ENCODE data around the gene LCE1A. TPM values are rescaled to one million over a fixed set of nuclear protein-coding genes. Genes with fewer than 3 reads are reported as not detected.

The LCE1A gene
- polyA plus RNA-seq, 1 donor from 2014 or later: not detected

GRCh38 chr1:152836870-152837269 lies 9.6 kb downstream of the LCE1A start:
- H3K9ac ChIP-seq (ENCODE audit: low read length): no peak overlapping the region
- no peak overlapping the region for H3K27ac ChIP-seq (ENCODE audit: low read length)
- H3K9me3 ChIP-seq (ENCODE audit: low read length): peaks cover 3% of the 10 kb centered on the region
- H2AFZ ChIP-seq (ENCODE audit: low read depth, low read length): no peak overlapping the region
- H3K9me2 ChIP-seq (ENCODE audit: insufficient read depth, low read length): no peaks in the 10 kb centered on the region
- no peak overlapping the region for H3K4me2 ChIP-seq (ENCODE audit: low read length)
- H3K27me3 ChIP-seq (ENCODE audit: insufficient read depth, low read depth, low read length): no peaks in the 10 kb centered on the region
- H3F3A ChIP-seq (ENCODE audit: insufficient read depth, low read length, poor library complexity, severe bottlenecking): no peaks in the 10 kb centered on the region
- no peak overlapping the region for H3K4me3 ChIP-seq (ENCODE audit: low read length)
- H3K79me2 ChIP-seq (replicated peaks; ENCODE audit: insufficient read depth, low read length): no peaks in the 10 kb centered on the region
- TF ChIP-seq EZH2 (IDR thresholded peaks at IDR 0.05; ENCODE audit: borderline replicate concordance, insufficient read depth, low read length, poor library complexity, severe bottlenecking) (no peak), POLR2AphosphoS5 (IDR thresholded peaks at IDR 0.05) (no peak), EP300 (conservative IDR thresholded peaks at IDR 0.05; ENCODE audit: poor library complexity, severe bottlenecking) (no peak), MXI1 (conservative IDR thresholded peaks at IDR 0.05; ENCODE audit: poor library complexity, severe bottlenecking) (no peak)
- TF ChIP-seq, protein P1, sequence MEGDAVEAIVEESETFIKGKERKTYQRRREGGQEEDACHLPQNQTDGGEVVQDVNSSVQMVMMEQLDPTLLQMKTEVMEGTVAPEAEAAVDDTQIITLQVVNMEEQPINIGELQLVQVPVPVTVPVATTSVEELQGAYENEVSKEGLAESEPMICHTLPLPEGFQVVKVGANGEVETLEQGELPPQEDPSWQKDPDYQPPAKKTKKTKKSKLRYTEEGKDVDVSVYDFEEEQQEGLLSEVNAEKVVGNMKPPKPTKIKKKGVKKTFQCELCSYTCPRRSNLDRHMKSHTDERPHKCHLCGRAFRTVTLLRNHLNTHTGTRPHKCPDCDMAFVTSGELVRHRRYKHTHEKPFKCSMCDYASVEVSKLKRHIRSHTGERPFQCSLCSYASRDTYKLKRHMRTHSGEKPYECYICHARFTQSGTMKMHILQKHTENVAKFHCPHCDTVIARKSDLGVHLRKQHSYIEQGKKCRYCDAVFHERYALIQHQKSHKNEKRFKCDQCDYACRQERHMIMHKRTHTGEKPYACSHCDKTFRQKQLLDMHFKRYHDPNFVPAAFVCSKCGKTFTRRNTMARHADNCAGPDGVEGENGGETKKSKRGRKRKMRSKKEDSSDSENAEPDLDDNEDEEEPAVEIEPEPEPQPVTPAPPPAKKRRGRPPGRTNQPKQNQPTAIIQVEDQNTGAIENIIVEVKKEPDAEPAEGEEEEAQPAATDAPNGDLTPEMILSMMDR (IDR thresholded peaks at IDR 0.05; ENCODE audit: poor library complexity, severe bottlenecking): no peak
- no peaks in the 10 kb centered on the region for H3K36me3 ChIP-seq (ENCODE audit: insufficient read depth, low read length)
- no peaks in the 10 kb centered on the region for H4K20me1 ChIP-seq (ENCODE audit: insufficient read depth)

DNA sequence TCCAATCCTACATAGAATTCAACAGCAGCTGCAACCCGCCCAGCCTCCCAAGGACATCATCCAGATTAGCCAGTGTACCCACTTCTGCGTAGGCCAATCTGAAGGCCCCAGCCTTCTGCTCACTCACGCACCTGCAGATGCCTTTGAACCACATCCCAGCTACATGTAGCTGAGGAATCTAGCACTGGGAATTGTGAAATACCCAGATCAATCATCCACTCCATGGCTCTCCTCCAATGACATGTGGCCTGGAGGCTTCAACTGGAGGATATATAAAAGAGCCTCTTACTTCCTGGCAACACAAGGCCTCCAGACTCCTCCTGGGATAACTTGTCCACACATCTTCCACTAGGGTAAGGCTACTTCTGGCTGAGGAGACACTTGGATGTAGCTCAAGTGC lies 15.3 kb downstream of the LCE1A start, which contains the start of gene LCE6A:
Gene LCE6A, plus strand, starts transcription at position 301 of the 400 bp plus-strand sequence. CDS start 665 bp downstream, outside the sequence.
- no peak within 1 kb of the TSS for H3K4me3 ChIP-seq (ENCODE audit: low read length)
- no peak within 1 kb of the TSS for H3K4me2 ChIP-seq (ENCODE audit: low read length)
- H3K9me2 ChIP-seq (ENCODE audit: insufficient read depth, low read length): no peaks in the 10 kb centered on the region
- H3K27ac ChIP-seq (ENCODE audit: low read length): no peak within 1 kb of the TSS
- H3K9ac ChIP-seq (ENCODE audit: low read length): no peak within 1 kb of the TSS
- no peaks in the 10 kb centered on the region for H3K9me3 ChIP-seq (ENCODE audit: low read length)
- H3K36me3 ChIP-seq (ENCODE audit: insufficient read depth, low read length): no peaks in the 10 kb centered on the region
- no peaks in the 10 kb centered on the region for H3K79me2 ChIP-seq (replicated peaks; ENCODE audit: insufficient read depth, low read length)
- no peak within 1 kb of the TSS for H2AFZ ChIP-seq (ENCODE audit: low read depth, low read length)
- no peaks in the 10 kb centered on the region for H3F3A ChIP-seq (ENCODE audit: insufficient read depth, low read length, poor library complexity, severe bottlenecking)
- no peaks in the 10 kb centered on the region for H4K20me1 ChIP-seq (ENCODE audit: insufficient read depth)
- TF ChIP-seq, protein P1 (IDR thresholded peaks at IDR 0.05; ENCODE audit: poor library complexity, severe bottlenecking): no peak
- TF ChIP-seq SMC3 (conservative IDR thresholded peaks at IDR 0.05; ENCODE audit: poor library complexity) (no peak), MXI1 (conservative IDR thresholded peaks at IDR 0.05; ENCODE audit: poor library complexity, severe bottlenecking) (no peak)
- no peaks in the 10 kb centered on the region for H3K27me3 ChIP-seq (ENCODE audit: insufficient read depth, low read depth, low read length)

DNA sequence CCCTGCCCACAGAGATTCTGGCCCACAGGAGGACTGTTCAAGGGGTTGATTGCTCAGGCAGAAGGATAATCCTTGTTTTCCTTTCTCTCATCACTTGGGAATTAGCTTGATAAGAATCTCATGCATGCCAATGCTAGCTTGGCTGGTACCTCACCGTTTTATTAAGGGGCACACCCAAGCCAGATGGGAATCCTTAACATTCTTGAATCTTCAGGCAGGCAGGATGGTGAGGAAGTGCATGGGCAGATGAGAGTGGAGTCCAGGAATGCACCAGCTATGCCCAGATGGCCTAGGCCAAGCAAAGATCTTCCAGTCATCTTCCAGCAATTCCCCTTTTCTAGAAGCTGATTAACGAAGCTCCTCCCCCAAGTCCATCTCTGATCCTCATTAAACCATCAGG lies 28.4 kb downstream of the LCE1A start:
- TF ChIP-seq SMC3 (conservative IDR thresholded peaks at IDR 0.05; ENCODE audit: poor library complexity) (no peak), TAF1 (IDR thresholded peaks at IDR 0.05; ENCODE audit: low read depth) (no peak), EZH2 (IDR thresholded peaks at IDR 0.05; ENCODE audit: borderline replicate concordance, insufficient read depth, low read length, poor library complexity, severe bottlenecking) (no peak), RAD21 (conservative IDR thresholded peaks at IDR 0.05) (no peak), POLR2AphosphoS5 (IDR thresholded peaks at IDR 0.05) (no peak), EP300 (conservative IDR thresholded peaks at IDR 0.05; ENCODE audit: poor library complexity, severe bottlenecking) (no peak), MXI1 (conservative IDR thresholded peaks at IDR 0.05; ENCODE audit: poor library complexity, severe bottlenecking) (no peak)
- TF ChIP-seq, protein P1 (IDR thresholded peaks at IDR 0.05; ENCODE audit: poor library complexity, severe bottlenecking): no peak
- TF ChIP-seq, protein P2, sequence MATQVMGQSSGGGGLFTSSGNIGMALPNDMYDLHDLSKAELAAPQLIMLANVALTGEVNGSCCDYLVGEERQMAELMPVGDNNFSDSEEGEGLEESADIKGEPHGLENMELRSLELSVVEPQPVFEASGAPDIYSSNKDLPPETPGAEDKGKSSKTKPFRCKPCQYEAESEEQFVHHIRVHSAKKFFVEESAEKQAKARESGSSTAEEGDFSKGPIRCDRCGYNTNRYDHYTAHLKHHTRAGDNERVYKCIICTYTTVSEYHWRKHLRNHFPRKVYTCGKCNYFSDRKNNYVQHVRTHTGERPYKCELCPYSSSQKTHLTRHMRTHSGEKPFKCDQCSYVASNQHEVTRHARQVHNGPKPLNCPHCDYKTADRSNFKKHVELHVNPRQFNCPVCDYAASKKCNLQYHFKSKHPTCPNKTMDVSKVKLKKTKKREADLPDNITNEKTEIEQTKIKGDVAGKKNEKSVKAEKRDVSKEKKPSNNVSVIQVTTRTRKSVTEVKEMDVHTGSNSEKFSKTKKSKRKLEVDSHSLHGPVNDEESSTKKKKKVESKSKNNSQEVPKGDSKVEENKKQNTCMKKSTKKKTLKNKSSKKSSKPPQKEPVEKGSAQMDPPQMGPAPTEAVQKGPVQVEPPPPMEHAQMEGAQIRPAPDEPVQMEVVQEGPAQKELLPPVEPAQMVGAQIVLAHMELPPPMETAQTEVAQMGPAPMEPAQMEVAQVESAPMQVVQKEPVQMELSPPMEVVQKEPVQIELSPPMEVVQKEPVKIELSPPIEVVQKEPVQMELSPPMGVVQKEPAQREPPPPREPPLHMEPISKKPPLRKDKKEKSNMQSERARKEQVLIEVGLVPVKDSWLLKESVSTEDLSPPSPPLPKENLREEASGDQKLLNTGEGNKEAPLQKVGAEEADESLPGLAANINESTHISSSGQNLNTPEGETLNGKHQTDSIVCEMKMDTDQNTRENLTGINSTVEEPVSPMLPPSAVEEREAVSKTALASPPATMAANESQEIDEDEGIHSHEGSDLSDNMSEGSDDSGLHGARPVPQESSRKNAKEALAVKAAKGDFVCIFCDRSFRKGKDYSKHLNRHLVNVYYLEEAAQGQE (IDR thresholded peaks at IDR 0.05; ENCODE audit: borderline replicate concordance): no peak
- Histone ChIP-seq H3K27me3 (ENCODE audit: insufficient read depth, low read depth, low read length) (no peaks in the 10 kb centered on the region), H3K9me2 (ENCODE audit: insufficient read depth, low read length) (no peaks in the 10 kb centered on the region), H3K9ac (ENCODE audit: low read length) (no peak overlapping the region), H3K36me3 (ENCODE audit: insufficient read depth, low read length) (no peaks in the 10 kb centered on the region), H2AFZ (ENCODE audit: low read depth, low read length) (no peak overlapping the region), H3K79me2 (replicated peaks; ENCODE audit: insufficient read depth, low read length) (no peaks in the 10 kb centered on the region), H3K9me3 (ENCODE audit: low read length) (no peaks in the 10 kb centered on the region), H3K27ac (ENCODE audit: low read length) (no peak overlapping the region), H4K20me1 (ENCODE audit: insufficient read depth) (no peaks in the 10 kb centered on the region), H3F3A (ENCODE audit: insufficient read depth, low read length, poor library complexity, severe bottlenecking) (no peaks in the 10 kb centered on the region), H3K4me2 (ENCODE audit: low read length) (no peak overlapping the region), H3K4me3 (ENCODE audit: low read length) (no peak overlapping the region)
